Thyroid gland (tissue), 4 donors: ENCODE measurements around the gene CCDC34.

Experiments used
- CTCF ChIP-seq, 6 experiments: fragments of 200-600 bp in 3 of 6; fragments of 450-650 bp in 3 of 6; sonication (generic) in 3 of 6; IDR thresholded peaks; one replicate each; pipeline ENCODE4 v1.5.1; 2016 to 2019; ENCODE audit warnings: antibody characterized with exemption in 6 of 6, mild to moderate bottlenecking in 2 of 6, inconsistent platforms in 1 of 6, moderate library complexity in 1 of 6
- POLR2A ChIP-seq, 2 donors: fragments of 450-650 bp; IDR thresholded peaks; one replicate each; pipeline ENCODE4 v1.6.1; 2017; ENCODE audit warnings: antibody characterized with exemption in 2 of 2, mild to moderate bottlenecking in 2 of 2, moderate library complexity in 1 of 2

GRCh38 chr11:27317751-27318150 is 45.3 kb downstream of the CCDC34 start:
- TF ChIP-seq CTCF (IDR thresholded peaks at IDR 0.05), result no peak
- TF ChIP-seq POLR2A (IDR thresholded peaks at IDR 0.05), result no peak
